Activated naive CD4-positive, alpha-beta T cell (primary cell): ENCODE results near the gene THAP8.

Source experiments
- DNase-seq, 4 experiments: peaks; one replicate each; lab custom pipeline; 2025; lab: John Stamatoyannopoulos, UW

Gene THAP8

GRCh38 chr19:36030264-36031148, 23.6 kb downstream of the THAP8 start:
- no peak for DNase-seq

- no peak for DNase-seq
These were observed 25.6 kb downstream of the THAP8 start for GRCh38 chr19:36028313-36029041.

GRCh38 chr19:36027696-36028095, 26.4 kb downstream of the THAP8 start:
- no peak for DNase-seq

GRCh38 chr19:36026091-36026876, 27.8 kb downstream of the THAP8 start:
- DNase-seq: no peak

- no peak for DNase-seq
These were observed 28.5 kb downstream of the THAP8 start for GRCh38 chr19:36025541-36025940.

GRCh38 chr19:36023432-36023831, 30.7 kb downstream of the THAP8 start:
- no peak for DNase-seq

GRCh38 chr19:36019061-36019670, 34.9 kb downstream of the THAP8 start:
- no peak for DNase-seq

- DNase-seq: peak; percentile 93 to 98 (median 96)
These were observed 39.8 kb downstream of the THAP8 start, which contains the start of gene ALKBH6 for GRCh38 chr19:36014012-36014924. ALKBH6 (minus strand) TSS chr19:36014213; CDS start chr19:36013397, 816 bp downstream.

GRCh38 chr19:36013280-36014011, 40.6 kb downstream of the THAP8 start:
- no peak for DNase-seq

- DNase-seq: no peak
These were observed 43.7 kb downstream of the THAP8 start for GRCh38 chr19:36010402-36010801.

- no peak for DNase-seq
These were observed 44.3 kb downstream of the THAP8 start for GRCh38 chr19:36009633-36010379.

- DNase-seq: peak in 1 of 4 experiments; percentile 30
These were observed 44.9 kb downstream of the THAP8 start for GRCh38 chr19:36009220-36009619.

GRCh38 chr19:36008336-36008978, 45.6 kb downstream of the THAP8 start, which contains the start of gene SYNE4:
SYNE4 (minus strand) TSS chr19:36008813; CDS start chr19:36008681, 132 bp downstream.
- no peak for DNase-seq

- no peak for DNase-seq
These were observed 47.1 kb downstream of the THAP8 start for GRCh38 chr19:36006955-36007354.

- DNase-seq: no peak
These were observed 50.8 kb downstream of the THAP8 start for GRCh38 chr19:36003284-36003683.

GRCh38 chr19:36001605-36002004, 52.5 kb downstream of the THAP8 start:
- no peak for DNase-seq

- DNase-seq: no peak
These were observed 57.3 kb downstream of the THAP8 start for GRCh38 chr19:35996777-35997176.
